ENCODE measurements around the gene DOCK8. TPM values are rescaled to one million over a fixed set of nuclear protein-coding genes. Genes with fewer than 3 reads are reported as not detected.

Gene DOCK8
- total and polyA plus RNA-seq, 10 of the 15 experiments (the other 5 are each of a cell fraction or from before 2014, with no cell fraction given): 35.4 to 100 (median 44.7) TPM

DNA sequence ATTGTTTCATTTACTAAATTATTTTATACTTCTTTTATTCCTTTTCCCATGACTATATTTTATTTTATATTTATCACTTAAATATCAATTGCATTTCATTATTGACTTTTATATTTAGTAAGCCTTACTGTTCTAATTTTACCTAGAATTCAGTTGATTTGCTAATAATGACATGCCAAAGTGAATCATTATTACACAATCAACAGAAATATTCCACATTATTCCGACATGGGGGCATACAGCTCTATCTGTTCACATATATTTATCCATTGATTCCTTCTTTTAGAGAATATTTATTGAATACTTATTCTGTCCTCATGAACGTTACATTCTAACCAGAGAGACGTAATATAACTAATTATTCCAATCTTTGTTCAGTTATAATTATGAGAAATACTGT is 221.8 kb downstream of the DOCK8 start:
- H3K79me2 ChIP-seq (ENCODE audit: control insufficient read depth, insufficient read depth, low read length): no peaks in the 10 kb centered on the region
- H3K4me1 ChIP-seq (ENCODE audit: control insufficient read depth, insufficient read depth, low read length): no peaks in the 10 kb centered on the region
- 68% methylated on average over 3 of the region's 3 CpGs for WGBS (ENCODE audit: insufficient coverage, insufficient replicate concordance, low lambda C conversion rate, missing lambda C conversion rate)
- ATAC-seq (no peak), FAIRE-seq (no peak), DNase-seq (ENCODE audit: low read depth, low spot score) (no peak)
- BruUV-seq (replicated peaks): no TSS peak
- H3K27me3 ChIP-seq (replicated peaks in 1 of 2; ENCODE audit: control insufficient read depth in 2 of 2, insufficient read depth in 2 of 2, low read length in 1 of 2): no peaks in the 10 kb centered on the region
- ChIA-PET SMC1A (ENCODE audit: uncharacterized antibody, unreplicated experiment) (no interaction called here), POLR2A (no interaction called here), RAD21 (ENCODE audit: unreplicated experiment) (no interaction called here), CTCF (no interaction called here)
- no peak overlapping the region for H3K27ac ChIP-seq (ENCODE audit: control insufficient read depth, insufficient read depth)
- H3K4me2 ChIP-seq (ENCODE audit: control insufficient read depth, insufficient read depth): no peak overlapping the region
- H3K9me3 ChIP-seq (replicated peaks; ENCODE audit: control insufficient read depth, insufficient read depth, low read length): no peaks in the 10 kb centered on the region
- intact Hi-C loops (cut with micrococcal nuclease; ENCODE audit: unreplicated experiment): no loop called here
- no peak overlapping the region for H2AFZ ChIP-seq (ENCODE audit: control insufficient read depth, low read depth, low read length)
- no peaks in the 10 kb centered on the region for H4K20me1 ChIP-seq (ENCODE audit: control insufficient read depth, insufficient read depth)
- TF ChIP-seq FOXK2 (IDR thresholded peaks at IDR 0.05) (no peak), RCOR1 (conservative IDR thresholded peaks at IDR 0.05; ENCODE audit: low read depth, low read length) (no peak), ZNF622 (IDR thresholded peaks at IDR 0.05) (no peak), NFXL1 (IDR thresholded peaks at IDR 0.05; ENCODE audit: borderline replicate concordance) (no peak), EP300 (IDR thresholded peaks at IDR 0.05; ENCODE audit: borderline replicate concordance in 1 of 2, control insufficient read depth in 1 of 2, low read depth in 2 of 2, low read length in 2 of 2) (no peak), BMI1 (IDR thresholded peaks at IDR 0.05; ENCODE audit: borderline replicate concordance) (no peak), NR2C2 (IDR thresholded peaks at IDR 0.05; ENCODE audit: borderline replicate concordance, control insufficient read depth, insufficient read length, low read depth) (no peak), NFYB (IDR thresholded peaks at IDR 0.05; ENCODE audit: insufficient read depth, low read depth, low read length) (no peak), SPI1 (IDR thresholded peaks at IDR 0.05; ENCODE audit: borderline replicate concordance, insufficient read depth, low read depth, low read length) (no peak), SRF (IDR thresholded peaks at IDR 0.05; ENCODE audit: low read depth in 2 of 2, low read length in 2 of 2) (no peak)
- peaks cover 15 to 60% of the 10 kb centered on the region in 2 experiments for H3K36me3 ChIP-seq (ENCODE audit: control insufficient read depth in 2 of 2, insufficient read depth in 2 of 2, low read length in 1 of 2)
- H3K4me3 ChIP-seq: no peak overlapping the region
- no peak overlapping the region for H3K9ac ChIP-seq (ENCODE audit: control insufficient read depth, insufficient read depth, low read length)
- in situ Hi-C loops (cut with MboI): no loop called here

Measured in GM12878 (cell line).